Small intestine (tissue), 7 donors: ENCODE measurements around the gene BABAM2. TPM values are rescaled to one million over a fixed set of nuclear protein-coding genes. Genes with fewer than 3 reads are reported as not detected.
A peak's percentile ranks its signal among the peaks of the same experiment; 100 is the strongest.

ENCODE experiments used
- DNase-seq, 2 donors: peaks; one replicate each; pipeline versions ENCODE4 v3.0.0 to v3.0.0-alpha.2; 2013
- FAIRE-seq: peaks from 2 replicates; lab custom pipeline; 2012; peaks lifted over from hg19 to GRCh38; lab: Jason Lieb, UNC
- H3K27ac ChIP-seq, 3 donors: one replicate each; pipeline ENCODE4 v1.5.1; 2013; ENCODE audit warnings: low read length in 2 of 3, mild to moderate bottlenecking in 2 of 3, control low read depth in 1 of 3, inconsistent platforms in 1 of 3, low read depth in 1 of 3, moderate library complexity in 1 of 3
- H3K27me3 ChIP-seq, 3 donors: one replicate each; pipeline ENCODE4 v1.6.1; 2013; ENCODE audit warnings: low read length in 3 of 3, inconsistent platforms in 1 of 3; ENCODE audit not compliant: control insufficient read depth in 3 of 3, insufficient read depth in 3 of 3
- H3K36me3 ChIP-seq, 3 donors: one replicate each; pipeline ENCODE4 v1.6.1; 2013; ENCODE audit warnings: low read length in 3 of 3, inconsistent platforms in 1 of 3, low read depth in 1 of 3, mild to moderate bottlenecking in 1 of 3, moderate library complexity in 1 of 3; ENCODE audit not compliant: control insufficient read depth in 3 of 3, insufficient read depth in 2 of 3
- H3K4me1 ChIP-seq, 3 donors: one replicate each; pipeline ENCODE4 v1.6.1; 2013; ENCODE audit warnings: low read length in 2 of 3, inconsistent platforms in 1 of 3, low read depth in 1 of 3, mild to moderate bottlenecking in 1 of 3, moderate library complexity in 1 of 3; ENCODE audit not compliant: control insufficient read depth in 3 of 3, insufficient read depth in 2 of 3
- H3K4me3 ChIP-seq, 3 donors: one replicate each; pipeline ENCODE4 v1.5.1; 2013; ENCODE audit warnings: low read length in 3 of 3, control low read depth in 1 of 3, inconsistent platforms in 1 of 3, low read depth in 1 of 3, mild to moderate bottlenecking in 1 of 3, moderate library complexity in 1 of 3
- H3K9me3 ChIP-seq, 2 donors: one replicate each; pipeline ENCODE4 v1.6.1; 2013; ENCODE audit warnings: low read depth in 1 of 2, low read length in 1 of 2; ENCODE audit not compliant: control insufficient read depth in 2 of 2, insufficient read depth in 1 of 2
- WGBS, 3 donors: extraction: QIAGEN DNeasy Blood & Tissue Kit; methylation state at CpG; one replicate each; pipeline ENCODE4 v1.1.7; 2013; 5-methylcytosine and 5-hydroxymethylcytosine counted together
- polyA plus RNA-seq, 4 donors: library from polyadenylated mRNA; stranded (reverse) in 3 of 4; unstranded in 1 of 4; fragments of 200-250 nt in 3 of 4; fragments of 120-200 nt in 1 of 4; gene quantifications; one replicate each; pipeline versions ENCODE4 v1.2.1 to v1.2.3, GENCODE V29; 2013
- donor health status: healthy with polysubstance abuse.
- donor health status: control.
- donor health status: control.
- donor health status: Bipolar disorder and iron deficiency.
- donor health status: healthy.

Gene BABAM2
- polyA plus RNA-seq, 4 donors: 19.5 to 38.6 (median 21.5) TPM

GRCh38 chr2:28356095-28356911, 465.8 kb downstream of the BABAM2 start:
- FAIRE-seq: no peak
- Histone ChIP-seq H3K27ac (peak overlapping the region; percentile 1 to 77 (median 70)), H3K4me1 (peaks cover 6 to 46% (median 10%) of the 10 kb centered on the region in 3 donors), H3K9me3 (no peaks in the 10 kb centered on the region), H3K36me3 (no peaks in the 10 kb centered on the region), H3K4me3 (no peak overlapping the region), H3K27me3 (no peaks in the 10 kb centered on the region)
- WGBS, 3 donors: 20 to 40% (median 30%) methylated on average over 16 to 17 of the region's 17 CpGs
- DNase-seq: peak; percentile 63 to 88

DNA sequence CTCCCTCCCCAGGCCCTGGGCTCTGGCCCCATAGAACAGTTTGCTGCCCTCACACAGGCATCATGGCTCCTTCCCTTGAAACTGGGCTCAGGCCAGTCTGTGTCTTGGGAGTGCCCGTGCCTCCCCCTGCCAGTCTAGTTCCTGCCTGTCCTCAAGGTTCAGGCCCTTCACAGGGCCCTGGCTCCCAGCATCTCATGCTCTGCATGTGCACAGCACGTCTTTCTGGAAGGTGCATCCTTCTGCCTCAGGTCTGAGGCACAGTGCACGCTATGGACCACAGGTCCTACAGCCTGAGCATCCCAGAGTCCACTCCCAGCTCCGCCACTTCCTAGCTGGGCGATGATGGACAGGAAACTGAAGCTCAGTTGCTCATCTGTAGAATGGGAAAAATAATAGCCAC, 466.5 kb downstream of the BABAM2 start:
- no peak overlapping the region for H3K27ac ChIP-seq
- no peak for DNase-seq
- no peak overlapping the region for H3K4me3 ChIP-seq
- H3K4me1 ChIP-seq: peaks cover 6 to 46% (median 10%) of the 10 kb centered on the region in 3 donors
- FAIRE-seq: no peak
- 89 to 94% (median 94%) methylated on average over 5 of the region's 5 CpGs for WGBS, 3 donors
- H3K36me3 ChIP-seq: no peaks in the 10 kb centered on the region
- H3K27me3 ChIP-seq: no peaks in the 10 kb centered on the region
- H3K9me3 ChIP-seq: no peaks in the 10 kb centered on the region

DNA sequence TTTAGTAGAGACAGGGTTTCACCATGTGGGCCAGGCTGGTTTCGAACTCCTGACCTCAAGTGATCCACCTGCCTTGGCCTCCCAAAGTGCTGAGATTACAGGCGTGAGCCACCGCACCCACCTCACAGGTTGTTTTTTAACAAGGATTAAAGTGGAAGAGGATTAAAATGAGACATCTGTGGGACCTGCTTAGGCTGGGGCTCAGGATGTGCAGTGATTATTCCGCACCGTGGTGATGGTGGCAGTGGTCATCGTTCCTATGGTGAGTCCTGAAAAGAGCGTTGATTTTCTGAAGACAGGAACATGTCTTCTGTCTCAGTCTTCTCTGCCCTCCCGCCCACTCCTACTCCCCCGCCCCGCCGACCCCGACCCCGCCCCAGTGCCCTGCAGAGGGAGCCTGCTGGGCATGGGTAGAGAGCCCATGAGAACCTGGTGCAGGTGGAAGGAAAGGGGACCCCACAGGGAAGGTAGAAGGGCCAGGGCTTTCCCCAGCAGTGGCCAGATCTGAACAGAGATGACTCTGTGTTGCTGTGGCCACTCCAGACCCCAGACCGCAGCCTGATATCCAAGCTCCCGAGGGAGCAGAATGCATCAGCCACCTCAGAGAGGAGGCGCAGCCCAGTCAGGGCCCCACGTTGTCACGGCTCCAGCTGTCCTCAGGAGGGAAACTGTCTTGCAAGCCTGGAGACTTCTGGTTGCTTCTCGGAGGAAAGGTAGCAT, 467.6 kb downstream of the BABAM2 start:
- Histone ChIP-seq H3K27me3 (no peaks in the 10 kb centered on the region), H3K4me3 (no peak overlapping the region), H3K4me1 (peaks cover 6 to 46% (median 10%) of the 10 kb centered on the region in 3 donors), H3K36me3 (no peaks in the 10 kb centered on the region), H3K27ac (peak overlapping the region in 1 of 3 donors; percentile 43), H3K9me3 (no peaks in the 10 kb centered on the region)
- 84 to 87% (median 86%) methylated on average over 19 of the region's 19 CpGs for WGBS, 3 donors
- DNase-seq (no peak), FAIRE-seq (no peak)

DNA sequence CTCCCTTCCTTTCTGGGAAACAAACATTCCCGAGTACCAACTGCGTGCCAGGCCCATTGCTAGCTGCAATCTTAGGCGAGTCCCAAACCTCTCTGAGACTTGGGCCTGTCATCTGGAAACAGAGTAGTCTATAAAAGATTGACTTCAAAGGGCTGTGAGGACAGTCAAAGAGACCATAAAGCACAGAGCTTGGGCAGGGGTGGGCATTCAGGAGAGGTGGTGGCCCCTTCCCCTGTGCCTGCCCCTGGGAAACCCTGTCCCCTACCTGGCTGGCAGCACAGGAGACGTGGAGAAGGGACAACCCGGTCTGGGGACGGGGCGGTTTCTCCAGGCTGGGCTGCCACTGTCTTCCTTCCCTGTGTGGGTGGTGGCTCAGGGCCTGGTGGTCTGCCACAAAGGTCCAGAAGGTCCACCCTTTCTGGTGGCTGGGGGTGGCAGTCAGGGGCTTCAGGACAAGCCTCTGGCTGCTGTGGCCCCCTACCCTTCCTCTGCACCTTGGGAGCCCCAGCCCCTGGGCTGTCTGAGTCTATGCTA, 468.2 kb downstream of the BABAM2 start:
- peak overlapping the region; percentile 17 to 57 (median 43) for H3K27ac ChIP-seq
- DNase-seq (no peak), FAIRE-seq (no peak)
- 76 to 81% (median 79%) methylated on average over 7 of the region's 7 CpGs for WGBS, 3 donors
- no peak overlapping the region for H3K4me3 ChIP-seq
- H3K36me3 ChIP-seq: no peaks in the 10 kb centered on the region
- H3K27me3 ChIP-seq: no peaks in the 10 kb centered on the region
- peaks cover 6 to 46% (median 10%) of the 10 kb centered on the region in 3 donors for H3K4me1 ChIP-seq
- H3K9me3 ChIP-seq: no peaks in the 10 kb centered on the region

DNA sequence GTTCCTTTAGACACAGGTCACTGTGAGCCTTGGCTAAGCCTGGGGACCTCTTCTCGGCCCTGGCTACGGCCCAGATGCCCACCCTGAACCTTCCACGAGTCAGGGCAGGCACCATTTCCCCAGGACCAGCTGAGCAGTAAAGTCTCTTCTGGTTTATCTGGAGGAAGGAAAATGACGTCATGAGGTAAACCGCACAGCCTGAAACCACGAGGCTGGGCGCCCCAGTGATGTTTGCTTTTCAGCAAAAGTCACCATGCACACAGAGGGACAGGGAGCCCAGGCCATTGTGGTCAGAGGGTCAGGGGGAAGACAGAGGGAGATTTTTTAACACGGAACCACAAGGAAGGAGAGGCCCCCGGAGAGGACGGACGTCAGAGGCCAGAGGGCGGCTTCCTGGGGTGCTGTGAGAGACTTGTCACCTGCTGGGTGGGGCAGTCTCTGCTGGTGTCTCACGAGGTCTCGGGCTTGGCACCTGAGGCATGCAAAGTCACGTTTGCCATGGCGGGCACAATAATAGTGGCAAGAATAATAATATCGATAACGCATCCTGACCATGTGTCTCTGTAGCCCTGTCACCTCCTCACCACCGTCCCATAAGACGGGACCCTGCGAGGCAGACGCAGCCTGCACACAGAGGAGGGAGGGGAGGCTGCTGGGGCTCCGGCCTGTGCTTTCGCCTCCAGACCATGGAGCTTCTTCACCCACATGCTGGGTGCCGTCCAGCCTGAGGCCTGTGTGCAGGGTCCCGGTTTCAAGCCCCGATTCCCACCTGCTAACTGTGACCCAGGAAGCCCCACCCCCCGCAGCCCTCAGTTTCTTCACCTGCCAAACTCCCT, 468.9 kb downstream of the BABAM2 start:
- H3K4me1 ChIP-seq: peaks cover 6 to 46% (median 10%) of the 10 kb centered on the region in 3 donors

DNA sequence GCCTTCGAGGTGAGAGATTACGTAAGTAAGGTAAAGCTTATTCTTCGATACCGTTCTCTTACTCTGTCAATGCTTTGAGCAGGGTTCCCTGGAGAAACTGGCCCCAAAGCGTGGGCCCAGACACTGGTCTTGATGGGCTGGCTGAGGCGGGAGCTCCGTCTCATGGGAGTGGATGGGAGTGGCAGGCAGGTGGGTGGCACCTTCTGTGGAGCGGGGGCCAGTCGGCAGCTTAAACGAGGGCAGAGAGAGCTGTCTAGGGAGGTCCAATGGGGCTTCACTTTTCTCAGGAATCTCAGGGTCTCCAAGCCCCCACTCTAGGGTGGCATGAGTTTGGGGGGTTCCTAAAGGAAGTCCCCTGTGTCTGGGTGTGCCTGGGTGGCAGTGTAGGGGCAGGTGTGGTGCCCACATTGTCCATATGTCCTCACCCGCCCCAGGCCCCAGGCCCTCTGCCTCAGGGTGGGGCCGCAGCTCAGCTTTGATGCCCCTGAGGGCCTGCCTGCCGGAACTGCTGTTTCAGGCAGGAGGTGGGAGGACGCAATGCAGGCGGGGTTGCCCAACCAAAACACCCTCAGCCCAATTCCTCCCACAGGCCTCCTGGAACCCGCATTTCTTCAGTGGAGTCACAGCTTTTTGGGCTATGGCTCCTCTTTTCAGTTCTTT, 469.7 kb downstream of the BABAM2 start:
- Histone ChIP-seq H3K27ac (no peak overlapping the region), H3K4me3 (no peak overlapping the region), H3K36me3 (no peaks in the 10 kb centered on the region), H3K4me1 (peaks cover 6 to 52% (median 10%) of the 10 kb centered on the region in 3 donors), H3K27me3 (no peaks in the 10 kb centered on the region), H3K9me3 (no peaks in the 10 kb centered on the region)
- 83 to 88% (median 86%) methylated on average over 16 of the region's 16 CpGs for WGBS, 3 donors
- DNase-seq (no peak), FAIRE-seq (no peak)

More for the DNA sequence above, 468.9 kb downstream of the BABAM2 start:
- H3K36me3 ChIP-seq: no peaks in the 10 kb centered on the region
- FAIRE-seq (no peak), DNase-seq (peak; percentile 84 to 87)
- H3K4me3 ChIP-seq: no peak overlapping the region
- no peaks in the 10 kb centered on the region for H3K9me3 ChIP-seq
- H3K27ac ChIP-seq: peak overlapping the region; percentile 17 to 57 (median 43)
- no peaks in the 10 kb centered on the region for H3K27me3 ChIP-seq
- 42 to 61% (median 44%) methylated on average over 28 of the region's 28 CpGs for WGBS, 3 donors

DNA sequence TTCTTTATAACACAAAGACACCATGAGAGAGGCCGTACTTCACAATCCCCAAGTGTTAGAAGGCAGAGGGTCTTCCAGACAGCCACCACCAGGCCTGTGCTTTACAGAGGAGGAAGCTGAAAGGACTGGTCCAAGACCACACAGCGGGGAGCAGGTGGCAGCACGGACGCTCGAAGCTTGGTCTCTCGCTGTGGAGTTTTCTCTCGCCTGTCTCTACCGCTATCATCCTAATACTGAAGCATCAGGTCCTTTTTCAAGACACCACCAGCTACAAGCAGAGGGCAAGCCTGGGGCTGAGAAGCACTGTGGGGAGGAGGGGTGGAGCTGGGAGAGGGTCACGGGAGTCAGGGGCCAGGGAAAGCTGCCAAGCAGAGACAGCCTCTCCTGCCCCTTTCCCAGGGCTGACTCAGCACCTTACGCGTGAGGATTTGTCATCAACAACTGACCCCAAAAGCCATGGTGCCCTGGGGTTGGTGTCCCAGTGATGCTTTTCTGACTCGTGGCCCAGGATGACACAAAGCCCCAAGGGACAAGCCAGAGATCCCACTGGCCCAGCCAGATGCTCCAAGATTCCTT, 470.3 kb downstream of the BABAM2 start:
- no peaks in the 10 kb centered on the region for H3K36me3 ChIP-seq
- no peak overlapping the region for H3K4me3 ChIP-seq
- H3K27me3 ChIP-seq: no peaks in the 10 kb centered on the region
- no peak overlapping the region for H3K27ac ChIP-seq
- H3K9me3 ChIP-seq: no peaks in the 10 kb centered on the region
- no peak for FAIRE-seq
- H3K4me1 ChIP-seq: peaks cover 6 to 52% (median 10%) of the 10 kb centered on the region in 3 donors
- 83 to 90% (median 88%) methylated on average over 11 to 12 of the region's 12 CpGs for WGBS, 3 donors
- no peak for DNase-seq
